HEK293 (cell line): ENCODE data around the gene C16orf95.

Source experiments
- CTCF ChIA-PET: fragments of 350-600 bp; formaldehyde crosslinking; extraction: SDS; loops from one replicate; lab custom pipeline; 2021; ENCODE audit warnings: antibody characterized with exemption; lab: Yijun Ruan, JAX
- POLR2A ChIA-PET: fragments of 300-600 bp; formaldehyde crosslinking; extraction: SDS; loops from one replicate; lab custom pipeline; 2020; ENCODE audit warnings: antibody characterized with exemption, inconsistent platforms; lab: Yijun Ruan, JAX
- H3K27ac ChIP-seq: fragments of 200-500 bp; sonication (Bioruptor generic); 2 replicates; pipeline ENCODE4 v1.5.1; 2014; ENCODE audit warnings: low read depth, low read length, control low read depth, inconsistent platforms; ENCODE audit errors: extremely low read depth
- H3K36me3 ChIP-seq, 2 experiments: fragments of 200-500 bp in 1 of 2; sonication (Bioruptor generic) in 1 of 2; 1 replicate in 1 of 2; 2 replicates in 1 of 2; pipeline ENCODE4 v1.5.1; 2014 to 2017; ENCODE audit warnings: inconsistent platforms in 2 of 2, low read length in 2 of 2; ENCODE audit not compliant: control insufficient read depth in 2 of 2, insufficient read depth in 1 of 2
- H3K4me1 ChIP-seq: fragments of 200-500 bp; sonication (Bioruptor generic); 2 replicates; pipeline ENCODE4 v1.5.1; 2014; ENCODE audit warnings: mild to moderate bottlenecking, low read length, inconsistent platforms; ENCODE audit not compliant: control insufficient read depth, insufficient read depth
- H3K4me3 ChIP-seq: 2 replicates; pipeline ENCODE4 v1.5.1; 2011; ENCODE audit warnings: low read depth, mild to moderate bottlenecking, control low read depth, low read length, moderate library complexity
- H3K9me3 ChIP-seq: fragments of 200-500 bp; sonication (Bioruptor generic); 2 replicates; pipeline ENCODE4 v1.5.1; 2014; ENCODE audit warnings: low read depth, low read length, inconsistent platforms; ENCODE audit not compliant: control insufficient read depth, insufficient read depth
- IKZF3 ChIP-seq: fragments of 450-650 bp; IDR thresholded peaks from 2 replicates; pipeline ENCODE4 v1.5.0; 2018; ENCODE audit warnings: missing biosample characterization, mild to moderate bottlenecking, missing genetic modification characterization, moderate library complexity
- PRDM10 ChIP-seq: fragments of 450-650 bp; formaldehyde crosslinking; IDR thresholded peaks from 2 replicates; pipeline ENCODE4 v1.5.1; 2016; ENCODE audit warnings: missing biosample characterization, missing genetic modification characterization
- YY1 ChIP-seq: fragments of 450-650 bp; formaldehyde crosslinking; IDR thresholded peaks from 2 replicates; pipeline ENCODE4 v1.5.1; 2018; ENCODE audit warnings: missing biosample characterization, missing genetic modification characterization
- ZBTB11 ChIP-seq: fragments of 450-650 bp; formaldehyde crosslinking; conservative IDR thresholded peaks from 2 replicates; pipeline ENCODE4 v1.5.1; 2016; ENCODE audit warnings: low read depth, missing biosample characterization, missing genetic modification characterization
- ZBTB20 ChIP-seq: fragments of 450-650 bp; formaldehyde crosslinking; IDR thresholded peaks from 2 replicates; pipeline ENCODE4 v1.5.1; 2016; ENCODE audit warnings: missing biosample characterization, missing genetic modification characterization
- ZBTB21 ChIP-seq: fragments of 450-650 bp; formaldehyde crosslinking; IDR thresholded peaks from 2 replicates; pipeline ENCODE4 v1.5.1; 2017; ENCODE audit warnings: missing biosample characterization, missing genetic modification characterization
- ZBTB49 ChIP-seq: fragments of 450-650 bp; formaldehyde crosslinking; IDR thresholded peaks from 2 replicates; pipeline ENCODE4 v1.5.1; 2016; ENCODE audit warnings: missing biosample characterization, missing genetic modification characterization, low read depth
- ZFP37 ChIP-seq: fragments of 450-650 bp; formaldehyde crosslinking; IDR thresholded peaks from 2 replicates; pipeline ENCODE4 v1.5.1; 2016; ENCODE audit warnings: missing biosample characterization, missing genetic modification characterization
- ZNF132 ChIP-seq: fragments of 450-650 bp; formaldehyde crosslinking; IDR thresholded peaks from 2 replicates; pipeline ENCODE4 v1.5.1; 2017; ENCODE audit warnings: missing biosample characterization, missing genetic modification characterization, borderline replicate concordance
- ZNF148 ChIP-seq: fragments of 450-650 bp; formaldehyde crosslinking; IDR thresholded peaks from 2 replicates; pipeline ENCODE4 v1.5.0; 2017; ENCODE audit warnings: missing biosample characterization, missing genetic modification characterization, borderline replicate concordance
- ZNF214 ChIP-seq: fragments of 450-650 bp; formaldehyde crosslinking; IDR thresholded peaks from 2 replicates; pipeline ENCODE4 v1.5.1; 2017; ENCODE audit warnings: missing biosample characterization, mild to moderate bottlenecking, missing genetic modification characterization, borderline replicate concordance
- ZNF266 ChIP-seq: fragments of 450-650 bp; formaldehyde crosslinking; IDR thresholded peaks from 2 replicates; pipeline ENCODE4 v1.5.1; 2016; ENCODE audit warnings: missing biosample characterization, missing genetic modification characterization, low read depth
- ZNF335 ChIP-seq: fragments of 450-650 bp; formaldehyde crosslinking; conservative IDR thresholded peaks from 2 replicates; pipeline ENCODE4 v1.5.1; 2016; ENCODE audit warnings: missing biosample characterization, missing genetic modification characterization
- ZNF398 ChIP-seq: fragments of 450-650 bp; formaldehyde crosslinking; IDR thresholded peaks from 2 replicates; pipeline ENCODE4 v1.5.1; 2017; ENCODE audit warnings: missing biosample characterization, missing genetic modification characterization
- ZNF404 ChIP-seq: fragments of 450-650 bp; formaldehyde crosslinking; IDR thresholded peaks from 2 replicates; pipeline ENCODE4 v1.5.1; 2017; ENCODE audit warnings: missing biosample characterization, missing genetic modification characterization
- ZNF416 ChIP-seq: fragments of 450-650 bp; formaldehyde crosslinking; IDR thresholded peaks from 2 replicates; pipeline ENCODE4 v1.5.1; 2016; ENCODE audit warnings: missing biosample characterization, missing genetic modification characterization
- ZNF426 ChIP-seq: fragments of 450-650 bp; formaldehyde crosslinking; IDR thresholded peaks from 2 replicates; pipeline ENCODE4 v1.5.1; 2017; ENCODE audit warnings: missing biosample characterization, missing genetic modification characterization, mild to moderate bottlenecking, inconsistent platforms, moderate library complexity
- ZNF514 ChIP-seq: fragments of 450-650 bp; formaldehyde crosslinking; IDR thresholded peaks from 2 replicates; pipeline ENCODE4 v1.5.1; 2016; ENCODE audit warnings: missing biosample characterization, missing genetic modification characterization
- ZNF555 ChIP-seq: fragments of 450-650 bp; formaldehyde crosslinking; conservative IDR thresholded peaks from 2 replicates; pipeline ENCODE4 v1.5.1; 2017; ENCODE audit warnings: missing biosample characterization, mild to moderate bottlenecking, missing genetic modification characterization, inconsistent platforms
- ZNF626 ChIP-seq: fragments of 450-650 bp; sonication (Bioruptor Pico); formaldehyde crosslinking; IDR thresholded peaks from 2 replicates; pipeline ENCODE4 v1.5.1; 2018; ENCODE audit warnings: missing biosample characterization, missing genetic modification characterization, inconsistent platforms
- ZNF670 ChIP-seq: fragments of 450-650 bp; formaldehyde crosslinking; IDR thresholded peaks from 2 replicates; pipeline ENCODE4 v1.5.1; 2016; ENCODE audit warnings: missing biosample characterization, missing genetic modification characterization, low read depth
- ZNF830 ChIP-seq: fragments of 450-650 bp; IDR thresholded peaks from 2 replicates; pipeline ENCODE4 v1.5.0; 2018; ENCODE audit warnings: missing biosample characterization, missing genetic modification characterization, low read depth, mild to moderate bottlenecking, moderate library complexity

Gene C16orf95

GRCh38 chr16:87326151-87326571 lies 9.0 kb upstream of the C16orf95 start:
- ChIA-PET POLR2A (no interaction called here), CTCF (interaction anchor here (0.6 to 1.0 kb wide), 3 partner anchors 9 to 187 kb away, joined by 3 to 4 read pairs (median 3); no protein-coding TSS in a partner anchor)
- H3K27ac ChIP-seq: no peak overlapping the region
- TF ChIP-seq ZNF266 (tag by site-specific recombination) (no peak), ZNF626 (tag by site-specific recombination) (no peak), YY1 (tag by site-specific recombination) (no peak), ZNF426 (no peak), ZNF830 (no peak), ZBTB11 (tag by site-specific recombination) (no peak), ZBTB21 (tag by site-specific recombination) (no peak), ZBTB20 (tag by site-specific recombination) (no peak), ZNF555 (tag by site-specific recombination) (no peak), ZNF398 (no peak), ZNF404 (no peak), ZBTB49 (tag by site-specific recombination) (no peak), ZFP37 (tag by site-specific recombination) (no peak)
- no peaks in the 10 kb centered on the region for H3K9me3 ChIP-seq
- no peaks in the 10 kb centered on the region for H3K4me1 ChIP-seq
- no peak overlapping the region for H3K4me3 ChIP-seq
- H3K36me3 ChIP-seq: peaks cover 0 to 41% of the 10 kb centered on the region in 2 experiments; a peak in 1 of 3 replicates

- Histone ChIP-seq H3K36me3 (peaks cover 0 to 34% of the 10 kb centered on the region in 2 experiments; a peak in 1 of 3 replicates), H3K9me3 (no peaks in the 10 kb centered on the region), H3K4me1 (no peaks in the 10 kb centered on the region), H3K27ac (no peak overlapping the region), H3K4me3 (no peak overlapping the region)
- ChIA-PET POLR2A (no interaction called here), CTCF (interaction anchor here (0.6 to 1.0 kb wide), 3 partner anchors 58 to 364 kb away, joined by 3 to 4 read pairs (median 4); partner anchors contain the start of gene FBXO31)
- no peak for TF ChIP-seq ZNF335 (tag by site-specific recombination)
- no peak for TF ChIP-seq ZNF416 (tag by site-specific recombination)
- TF ChIP-seq ZNF148: no peak
- no peak for TF ChIP-seq ZNF132 (tag by site-specific recombination)
- TF ChIP-seq PRDM10: no peak
- no peak for TF ChIP-seq IKZF3 (tag by site-specific recombination)
- TF ChIP-seq ZNF670 (tag by site-specific recombination): no peak
- TF ChIP-seq ZNF514 (tag by site-specific recombination): no peak
- TF ChIP-seq ZNF214 (tag by site-specific recombination): no peak
Measured at GRCh38 chr16:87325423-87325858, 8.2 kb upstream of the C16orf95 start.
